Smooth muscle cell (in vitro differentiated cells): Measurements from ENCODE around the gene CYP3A5. TPM values are rescaled to one million over a fixed set of nuclear protein-coding genes. Genes with fewer than 3 reads are reported as not detected.
"Not testable (repeated sequence)": the region's sequence is repeated elsewhere in the genome, so short reads cannot be mapped to it uniquely, and the experiment has no call there.

Experiments used
- DNase-seq: peaks from one replicate; lab custom pipeline; 2025; ENCODE audit not compliant: unreplicated experiment; lab: John Stamatoyannopoulos, UW
- H2AFZ ChIP-seq: fragments of 200-600 bp; sonication (generic); 2 replicates; pipeline ENCODE4 v1.6.0; 2016; ENCODE audit warnings: antibody characterized with exemption, low read depth, mild to moderate bottlenecking
- H3F3A ChIP-seq: fragments of 200-600 bp; sonication (generic); 2 replicates; pipeline ENCODE4 v1.6.0; 2017; ENCODE audit warnings: antibody characterized with exemption, low read depth
- H3K27ac ChIP-seq: fragments of 200-600 bp; sonication (generic); 2 replicates; pipeline ENCODE4 v1.5.1; 2016; ENCODE audit warnings: low read depth, mild to moderate bottlenecking
- H3K27me3 ChIP-seq: fragments of 200-600 bp; sonication (generic); 2 replicates; pipeline ENCODE4 v1.6.1; 2016; ENCODE audit warnings: low read depth, mild to moderate bottlenecking
- H3K36me3 ChIP-seq: fragments of 200-600 bp; sonication (generic); 2 replicates; pipeline ENCODE4 v1.5.1; 2016; ENCODE audit warnings: low read depth
- H3K4me1 ChIP-seq: fragments of 200-600 bp; sonication (generic); 2 replicates; pipeline ENCODE4 v1.5.1; 2016; ENCODE audit warnings: low read depth
- H3K4me2 ChIP-seq: fragments of 200-600 bp; sonication (generic); 2 replicates; pipeline ENCODE4 v1.6.0; 2016; ENCODE audit warnings: mild to moderate bottlenecking
- H3K4me3 ChIP-seq: fragments of 200-600 bp; sonication (generic); 2 replicates; pipeline ENCODE4 v1.5.1; 2016; ENCODE audit warnings: mild to moderate bottlenecking
- H3K79me2 ChIP-seq: fragments of 200-600 bp; sonication (generic); 2 replicates; pipeline ENCODE4 v1.6.0; 2016; ENCODE audit warnings: low read depth, mild to moderate bottlenecking
- H3K9ac ChIP-seq: fragments of 200-600 bp; sonication (generic); 2 replicates; pipeline ENCODE4 v1.6.0; 2016; ENCODE audit warnings: low read depth
- H3K9me3 ChIP-seq: fragments of 200-600 bp; sonication (generic); replicated peaks from 2 replicates; pipeline ENCODE4 v1.5.1; 2016; ENCODE audit warnings: low read depth
- H4K20me1 ChIP-seq: fragments of 200-600 bp; sonication (generic); 2 replicates; pipeline ENCODE4 v1.6.0; 2016; ENCODE audit warnings: low read depth
- WGBS: methylation state at CpG from one replicate; pipeline ENCODE4 v1.1.7; 2016; ENCODE audit warnings: low lambda C conversion rate; 5-methylcytosine and 5-hydroxymethylcytosine counted together
- polyA plus RNA-seq: library from polyadenylated mRNA; unstranded; fragments of >200 nt; fragmentation: Nextera tagmentation; extraction: Ambion mirVana; gene quantifications from 2 replicates; pipeline ENCODE4 v1.2.1, GENCODE V29; 2016
- total RNA-seq: library from RNA; depleted of rRNA; stranded (reverse); fragments of >200 nt; gene quantifications from 2 replicates; pipeline ENCODE4 v1.2.3, GENCODE V29; 2014
- TF ChIP-seq, protein P1 (sequence below): fragments of 200-600 bp; sonication (generic); IDR thresholded peaks from 2 replicates; pipeline ENCODE4 v1.5.1; 2017; ENCODE audit warnings: borderline replicate concordance, mild to moderate bottlenecking, antibody characterized with exemption; ENCODE audit not compliant: insufficient read depth, poor library complexity, severe bottlenecking

The CYP3A5 gene
- not detected in 2 replicates for total RNA-seq
- 0.19 and 0.57 TPM in 2 replicates for polyA plus RNA-seq

DNA sequence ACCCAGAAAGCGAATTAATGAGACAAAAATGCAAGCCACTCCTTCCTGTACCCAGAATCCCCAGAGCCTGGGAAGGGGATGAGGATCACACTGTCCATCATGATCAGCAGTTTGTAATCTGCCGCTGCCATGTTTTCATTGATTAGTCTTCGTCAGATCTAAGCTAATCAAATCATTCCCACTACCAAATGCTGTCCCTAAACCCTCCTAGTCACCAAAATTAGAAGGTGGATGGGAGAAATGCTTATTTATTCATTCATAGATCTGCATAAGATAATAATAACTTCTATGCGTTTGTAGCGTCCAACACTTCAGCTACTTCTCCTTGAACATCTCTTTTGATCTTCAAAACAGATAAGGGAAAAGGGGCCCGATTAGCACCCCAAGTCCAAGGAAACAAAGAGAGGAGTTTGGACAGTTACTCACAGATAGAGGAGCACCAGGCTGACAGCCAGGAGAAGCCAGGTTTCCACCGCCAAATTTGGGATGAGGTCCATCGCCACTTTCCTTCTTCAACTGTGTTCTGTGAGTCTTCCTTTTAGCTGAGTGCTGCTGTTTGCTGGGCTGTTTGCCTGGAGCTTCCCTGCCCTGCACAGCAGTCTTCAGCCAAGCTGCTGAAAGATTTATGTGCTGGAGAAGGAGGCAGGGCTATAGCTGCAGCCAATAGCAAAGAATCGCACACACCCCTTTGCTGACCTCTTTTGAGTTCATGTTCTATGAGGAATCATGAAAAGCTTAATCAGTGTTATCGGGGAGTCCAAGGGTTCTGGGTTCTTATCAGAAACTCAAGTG, at the start of gene CYP3A5:
Gene CYP3A5, minus strand, starts transcription at position 597 of the 792 bp plus-strand sequence. Its CDS starts 100 bp downstream, at position 497.
- TF ChIP-seq, protein P1, sequence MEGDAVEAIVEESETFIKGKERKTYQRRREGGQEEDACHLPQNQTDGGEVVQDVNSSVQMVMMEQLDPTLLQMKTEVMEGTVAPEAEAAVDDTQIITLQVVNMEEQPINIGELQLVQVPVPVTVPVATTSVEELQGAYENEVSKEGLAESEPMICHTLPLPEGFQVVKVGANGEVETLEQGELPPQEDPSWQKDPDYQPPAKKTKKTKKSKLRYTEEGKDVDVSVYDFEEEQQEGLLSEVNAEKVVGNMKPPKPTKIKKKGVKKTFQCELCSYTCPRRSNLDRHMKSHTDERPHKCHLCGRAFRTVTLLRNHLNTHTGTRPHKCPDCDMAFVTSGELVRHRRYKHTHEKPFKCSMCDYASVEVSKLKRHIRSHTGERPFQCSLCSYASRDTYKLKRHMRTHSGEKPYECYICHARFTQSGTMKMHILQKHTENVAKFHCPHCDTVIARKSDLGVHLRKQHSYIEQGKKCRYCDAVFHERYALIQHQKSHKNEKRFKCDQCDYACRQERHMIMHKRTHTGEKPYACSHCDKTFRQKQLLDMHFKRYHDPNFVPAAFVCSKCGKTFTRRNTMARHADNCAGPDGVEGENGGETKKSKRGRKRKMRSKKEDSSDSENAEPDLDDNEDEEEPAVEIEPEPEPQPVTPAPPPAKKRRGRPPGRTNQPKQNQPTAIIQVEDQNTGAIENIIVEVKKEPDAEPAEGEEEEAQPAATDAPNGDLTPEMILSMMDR, result no peak
- Histone ChIP-seq H3K4me3 (peak within 1 kb of the TSS; percentile 43), H3K4me2 (no peak within 1 kb of the TSS), H2AFZ (no peak within 1 kb of the TSS), H3K36me3 (no peaks in the 10 kb centered on the region), H3K9ac (no peak within 1 kb of the TSS), H3F3A (no peaks in the 10 kb centered on the region), H4K20me1 (no peaks in the 10 kb centered on the region), H3K9me3 (no peaks in the 10 kb centered on the region), H3K27me3 (no peaks in the 10 kb centered on the region), H3K27ac (no peak within 1 kb of the TSS), H3K4me1 (no peaks in the 10 kb centered on the region), H3K79me2 (no peaks in the 10 kb centered on the region)
- no peak for DNase-seq
- WGBS, result 92% methylated on average over 10 of the region's 10 CpGs

DNA sequence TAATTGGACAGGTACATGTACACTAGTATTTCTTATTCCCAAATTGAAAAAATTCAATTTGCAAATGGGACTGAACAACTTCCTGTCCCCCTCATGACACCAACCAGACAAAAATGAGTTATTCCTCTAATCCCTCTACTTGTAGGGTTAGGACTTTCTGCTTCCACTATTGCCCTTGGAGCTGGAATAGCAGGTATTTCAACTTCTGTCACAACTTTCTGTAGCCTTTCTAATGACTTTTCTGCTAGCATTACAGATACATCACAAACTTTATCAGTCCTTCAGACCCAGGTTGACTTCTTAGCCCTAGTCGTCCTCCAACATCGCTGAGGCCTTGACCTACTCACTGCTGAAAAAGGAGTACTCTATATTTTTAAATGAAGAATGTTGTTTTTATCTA, 48.8 kb upstream of the CYP3A5 start:
- no peaks in the 10 kb centered on the region for H3K9me3 ChIP-seq
- TF ChIP-seq, protein P1, result no peak
- no peak overlapping the region for H3K4me3 ChIP-seq
- no peak overlapping the region for H3K9ac ChIP-seq
- H3K27me3 ChIP-seq, result no peaks in the 10 kb centered on the region
- no peak overlapping the region for H3K4me2 ChIP-seq
- no peak for DNase-seq
- H4K20me1 ChIP-seq, result no peaks in the 10 kb centered on the region
- H3K36me3 ChIP-seq, result no peaks in the 10 kb centered on the region
- no peaks in the 10 kb centered on the region for H3K79me2 ChIP-seq
- 89% methylated on average over 2 of the region's 2 CpGs for WGBS
- H3K4me1 ChIP-seq, result no peaks in the 10 kb centered on the region
- H3K27ac ChIP-seq, result no peak overlapping the region
- H2AFZ ChIP-seq, result no peak overlapping the region
- no peaks in the 10 kb centered on the region for H3F3A ChIP-seq

- not testable (repeated sequence) for DNase-seq, H3K36me3 ChIP-seq
Observed at GRCh38 chr7:99723201-99723600, 43.4 kb upstream of the CYP3A5 start.

DNA sequence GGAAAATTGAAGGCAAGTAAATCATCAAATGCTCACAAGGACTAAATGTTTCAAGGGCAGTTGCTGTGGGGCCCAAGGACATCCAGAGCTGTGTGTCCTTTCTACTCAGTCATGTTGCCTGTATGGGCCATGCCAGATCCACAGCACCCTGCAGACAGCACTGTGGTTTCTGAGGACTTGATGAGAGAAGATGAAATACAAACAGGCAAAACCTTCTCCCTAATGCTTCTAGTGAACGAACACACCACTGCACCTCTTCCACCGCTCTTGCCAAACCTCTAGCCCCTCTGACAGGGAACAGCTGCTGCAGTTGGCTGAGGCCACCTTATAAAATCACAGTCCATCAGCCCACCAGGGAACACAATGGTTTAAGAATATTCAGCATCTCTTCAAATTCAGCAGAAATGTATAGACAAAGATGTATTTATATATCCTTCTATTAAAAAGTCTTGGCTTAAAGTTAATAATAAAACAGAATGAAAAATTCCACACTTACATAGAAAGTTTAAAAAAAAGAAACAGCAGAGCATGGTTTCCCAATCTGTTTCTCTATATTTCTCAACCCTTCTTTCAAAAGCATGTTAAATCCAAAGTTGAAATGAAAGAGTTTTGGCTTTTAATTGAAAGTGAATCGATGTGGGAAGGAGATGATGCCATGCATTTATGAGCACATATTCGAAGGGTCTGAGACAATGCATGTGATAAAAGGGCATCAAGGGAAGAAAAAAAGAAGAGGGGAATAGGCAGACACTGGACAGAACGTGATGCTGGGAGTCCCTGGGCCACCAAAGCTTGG, 41.2 kb upstream of the CYP3A5 start:
- WGBS, result 86% methylated on average over 5 of the region's 5 CpGs
- H3K27me3 ChIP-seq, result no peaks in the 10 kb centered on the region
- H3K27ac ChIP-seq, result no peak overlapping the region
- no peak overlapping the region for H2AFZ ChIP-seq
- H3K4me1 ChIP-seq, result no peaks in the 10 kb centered on the region
- H3K4me2 ChIP-seq, result no peak overlapping the region
- no peaks in the 10 kb centered on the region for H3K36me3 ChIP-seq
- no peak overlapping the region for H3K9ac ChIP-seq
- DNase-seq, result no peak
- no peaks in the 10 kb centered on the region for H3K79me2 ChIP-seq
- no peak overlapping the region for H3K4me3 ChIP-seq
- H3K9me3 ChIP-seq, result no peaks in the 10 kb centered on the region
- TF ChIP-seq, protein P1, result no peak
- no peaks in the 10 kb centered on the region for H3F3A ChIP-seq
- no peaks in the 10 kb centered on the region for H4K20me1 ChIP-seq

More at GRCh38 chr7:99723201-99723600, 43.4 kb upstream of the CYP3A5 start:
- not testable (repeated sequence) for H3K4me1 ChIP-seq, H3F3A ChIP-seq, H3K9ac ChIP-seq, H4K20me1 ChIP-seq, H3K79me2 ChIP-seq, H2AFZ ChIP-seq, H3K9me3 ChIP-seq, H3K4me3 ChIP-seq, H3K27ac ChIP-seq, H3K4me2 ChIP-seq, H3K27me3 ChIP-seq
- 91% methylated on average over 6 of the region's 6 CpGs for WGBS
